GM18858 (cell line): ENCODE measurements around the gene VILL.

Experiments
- ATAC-seq: cut with Tn5 transposase; IDR thresholded peaks from one replicate; pipeline ENCODE4 v1.9.1; 2021; ENCODE audit not compliant: unreplicated experiment

VILL gene

GRCh38 chr3:37990527-37990926 is at the start of gene VILL:
TSS of gene VILL (plus strand) at chr3:37990786. CDS start at chr3:37993673, 2,887 bp downstream.
- no peak for ATAC-seq

- ATAC-seq, result no peak
These were observed 48.7 kb upstream of the VILL start for GRCh38 chr3:37941608-37942508.

GRCh38 chr3:37942646-37943045 is 47.9 kb upstream of the VILL start:
- no peak for ATAC-seq

- ATAC-seq, result no peak
These were observed 47.5 kb upstream of the VILL start for GRCh38 chr3:37943126-37943525.

- no peak for ATAC-seq
These were observed 46.8 kb upstream of the VILL start for GRCh38 chr3:37943631-37944314.

GRCh38 chr3:37944391-37944842 is 46.2 kb upstream of the VILL start:
- ATAC-seq, result no peak

GRCh38 chr3:37945156-37945806 is 45.3 kb upstream of the VILL start:
- ATAC-seq, result no peak

GRCh38 chr3:37945807-37946530 is 44.6 kb upstream of the VILL start:
- ATAC-seq, result no peak

GRCh38 chr3:37946531-37946889 is 44.1 kb upstream of the VILL start:
- ATAC-seq, result no peak

GRCh38 chr3:37949866-37950265 is 40.7 kb upstream of the VILL start:
- ATAC-seq, result no peak

- no peak for ATAC-seq
These were observed 38.0 kb upstream of the VILL start for GRCh38 chr3:37952564-37952963.

- ATAC-seq, result no peak
These were observed 37.4 kb upstream of the VILL start for GRCh38 chr3:37953226-37953625.

- ATAC-seq, result no peak
These were observed 36.7 kb upstream of the VILL start for GRCh38 chr3:37953707-37954394.

GRCh38 chr3:37954881-37955280 is 35.7 kb upstream of the VILL start:
- ATAC-seq, result no peak

- no peak for ATAC-seq
These were observed 34.5 kb upstream of the VILL start for GRCh38 chr3:37955918-37956707.

- ATAC-seq, result no peak
These were observed 33.7 kb upstream of the VILL start for GRCh38 chr3:37956723-37957538.

GRCh38 chr3:37957539-37957936 is 33.0 kb upstream of the VILL start:
- no peak for ATAC-seq

GRCh38 chr3:37961622-37962431 is 28.8 kb upstream of the VILL start:
- ATAC-seq, result no peak
